ENCODE measurements around the gene CRY2. TPM values are rescaled to one million over a fixed set of nuclear protein-coding genes. Genes with fewer than 3 reads are reported as not detected.

Gene CRY2
- total RNA-seq, 1 donor from 2014 or later: 9.2 TPM

DNA sequence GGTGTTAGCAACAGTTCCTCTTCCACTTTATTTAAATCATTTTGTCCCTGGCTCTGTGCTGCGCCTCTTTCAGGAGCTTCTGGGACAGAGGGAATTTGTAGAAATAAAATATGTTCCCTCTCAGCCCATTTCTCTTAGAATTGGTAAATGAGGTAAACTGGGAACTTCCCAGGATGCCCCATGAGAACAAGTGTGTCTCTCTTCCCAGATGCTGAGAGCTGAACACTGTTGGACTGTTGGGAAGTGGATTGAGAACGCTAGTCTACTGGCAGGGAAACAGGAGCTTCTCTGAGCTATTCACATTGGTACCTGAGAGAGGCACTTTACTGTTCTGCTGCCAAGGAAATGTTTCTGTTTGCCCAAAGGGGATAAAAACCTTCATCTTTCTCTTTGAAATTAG, 4.0 kb downstream of the CRY2 start:
- H3K4me3 ChIP-seq (ENCODE audit: low read depth, low read length): no peak overlapping the region
- no peak for TF ChIP-seq CTCF (conservative IDR thresholded peaks at IDR 0.05; ENCODE audit: low read depth, low read length)
- no peak for DNase-seq (ENCODE audit: low read depth)

DNA sequence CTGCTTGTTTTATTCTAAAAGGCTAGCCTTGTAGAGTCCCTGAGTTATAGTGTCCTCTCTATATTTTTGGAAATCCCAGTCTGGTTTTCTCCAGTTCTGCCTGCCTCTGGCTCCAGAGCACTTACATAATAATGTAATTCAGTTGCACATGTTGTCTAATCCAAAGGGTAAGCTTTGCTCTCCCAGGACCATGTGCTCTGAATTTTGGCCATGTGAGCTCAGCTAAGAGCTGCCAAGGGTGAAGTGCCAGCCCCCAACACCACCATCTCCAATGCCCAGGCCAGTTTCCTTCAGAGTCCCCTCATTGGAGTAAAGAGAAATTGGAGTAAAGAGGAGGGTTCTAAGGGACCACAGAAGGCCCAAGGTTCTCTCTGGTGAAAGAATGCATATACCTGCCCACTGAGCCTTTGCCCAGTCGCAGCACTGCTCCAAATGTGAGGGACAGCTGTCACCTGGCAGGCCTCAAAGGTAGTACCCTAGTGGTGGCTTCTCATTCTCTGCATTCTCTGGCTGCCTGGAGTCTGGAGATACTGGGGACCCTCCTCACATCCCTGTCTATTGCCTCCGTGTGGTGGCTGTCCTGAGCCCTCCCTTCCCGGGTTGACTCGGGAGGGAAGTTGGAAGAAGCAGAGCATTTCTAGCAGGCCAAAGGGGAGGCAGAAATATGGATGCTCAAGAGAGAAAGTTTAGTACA, 4.9 kb downstream of the CRY2 start:
- no peak for TF ChIP-seq CTCF (conservative IDR thresholded peaks at IDR 0.05; ENCODE audit: low read depth, low read length)
- H3K4me3 ChIP-seq (ENCODE audit: low read depth, low read length): no peak overlapping the region
- DNase-seq (ENCODE audit: low read depth): no peak

DNA sequence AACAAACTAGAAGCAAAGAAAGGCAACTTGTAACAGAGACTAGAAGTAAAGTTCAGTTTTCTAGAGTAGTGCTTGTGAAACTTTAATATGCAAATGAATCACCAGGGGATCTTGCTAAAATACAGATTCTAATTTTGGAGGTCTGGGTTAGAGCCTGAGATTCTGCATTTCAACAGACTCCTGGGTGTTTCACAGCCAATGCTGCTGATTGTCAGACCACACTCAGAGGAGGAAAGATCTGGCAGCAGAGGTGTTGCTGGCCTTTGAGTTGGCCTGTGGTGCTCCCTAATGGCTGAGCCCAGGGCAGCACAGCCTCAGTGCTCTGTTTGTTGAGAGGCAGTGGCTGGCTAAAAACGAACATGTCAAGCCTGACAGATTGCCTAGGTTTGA, 5.4 kb downstream of the CRY2 start:
- H3K4me3 ChIP-seq (ENCODE audit: low read depth, low read length): no peak overlapping the region
- TF ChIP-seq CTCF (conservative IDR thresholded peaks at IDR 0.05; ENCODE audit: low read depth, low read length): peak; percentile 26
- DNase-seq (ENCODE audit: low read depth): no peak

DNA sequence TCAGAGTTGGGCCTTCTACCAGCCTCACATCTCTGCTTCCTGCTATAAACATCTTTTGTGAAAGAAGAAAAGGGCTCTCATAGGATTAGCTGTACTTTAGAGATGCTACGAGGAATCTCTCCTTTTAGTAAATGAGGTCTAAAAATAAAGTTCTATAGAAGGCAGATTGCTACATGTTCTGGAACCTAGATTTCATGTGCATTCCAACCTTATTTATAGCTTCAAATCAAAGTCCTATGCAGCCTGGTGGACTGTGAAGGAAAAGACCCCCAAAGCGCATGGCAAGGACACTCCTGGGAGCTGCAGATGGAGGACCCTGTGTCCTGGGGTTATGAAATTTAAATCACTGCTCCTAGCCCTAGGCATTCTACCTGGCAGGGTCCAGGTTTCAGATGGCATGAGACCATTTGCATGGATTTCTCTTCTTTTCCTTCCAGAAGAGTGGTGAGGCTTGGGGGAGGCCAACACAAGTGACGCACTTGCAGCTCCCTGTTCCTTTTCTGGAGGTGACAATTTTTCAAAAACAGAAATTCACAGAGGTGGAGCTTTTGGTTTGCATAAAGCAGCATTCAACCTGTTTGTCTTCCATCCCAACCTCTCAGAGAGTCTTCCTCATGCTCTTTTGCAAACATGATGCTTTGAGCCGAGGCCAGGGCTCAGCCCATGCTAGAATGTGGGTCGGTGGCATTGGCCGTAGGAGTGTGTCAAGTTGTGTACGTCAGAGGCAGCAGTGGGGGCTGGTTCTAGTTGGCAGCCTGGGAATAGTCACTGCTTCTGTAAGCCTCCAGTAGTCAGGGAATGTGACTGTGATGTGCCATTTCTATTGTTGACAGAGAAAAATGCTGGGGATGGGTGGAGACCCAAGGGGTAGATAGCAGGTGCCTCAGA, 6.3 kb downstream of the CRY2 start:
- DNase-seq (ENCODE audit: low read depth): no peak
- H3K4me3 ChIP-seq (ENCODE audit: low read depth, low read length): no peak overlapping the region
- TF ChIP-seq CTCF (conservative IDR thresholded peaks at IDR 0.05; ENCODE audit: low read depth, low read length): no peak

GRCh38 chr11:45855308-45855707, 8.0 kb downstream of the CRY2 start:
- DNase-seq (ENCODE audit: low read depth): no peak
- TF ChIP-seq CTCF (conservative IDR thresholded peaks at IDR 0.05; ENCODE audit: low read depth, low read length): no peak
- no peak overlapping the region for H3K4me3 ChIP-seq (ENCODE audit: low read depth, low read length)

DNA sequence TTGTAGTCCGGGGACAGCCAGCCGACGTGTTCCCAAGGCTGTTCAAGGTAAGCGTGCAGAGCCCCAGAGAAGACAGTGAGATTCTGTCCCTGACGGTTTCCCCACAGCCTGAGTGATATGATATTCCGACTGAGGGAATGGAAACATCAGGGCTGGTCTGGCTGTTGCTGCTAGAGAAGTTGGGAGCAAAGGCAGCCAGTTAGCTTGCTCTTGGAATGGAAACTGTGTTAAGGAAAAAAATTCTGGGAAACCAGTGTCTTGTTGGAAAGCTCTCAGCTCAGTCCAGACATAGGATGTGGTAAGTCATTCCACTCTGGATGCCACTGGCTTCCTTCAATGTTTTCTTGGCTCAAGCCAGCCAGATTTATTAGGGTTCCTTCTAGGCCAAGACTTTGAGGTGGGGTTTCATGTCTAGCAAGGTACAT, 8.8 kb downstream of the CRY2 start:
- no peak for DNase-seq (ENCODE audit: low read depth)
- TF ChIP-seq CTCF (conservative IDR thresholded peaks at IDR 0.05; ENCODE audit: low read depth, low read length): no peak
- H3K4me3 ChIP-seq (ENCODE audit: low read depth, low read length): no peak overlapping the region
